Activated T-helper 9 cell treated with anti-CD3 and anti-CD28 coated beads, Interleukin-2, amount 50 U/mL, for 16 hours (primary cell): ENCODE measurements around the gene DAGLB.
"Not testable (repeated sequence)": the region's sequence is repeated elsewhere in the genome, so short reads cannot be mapped to it uniquely, and the experiment has no call there.

Experiments
- DNase-seq: peaks from one replicate; pipeline ENCODE4 v3.0.0-alpha.2; 2020; ENCODE audit warnings: low read depth

Gene DAGLB

DNA sequence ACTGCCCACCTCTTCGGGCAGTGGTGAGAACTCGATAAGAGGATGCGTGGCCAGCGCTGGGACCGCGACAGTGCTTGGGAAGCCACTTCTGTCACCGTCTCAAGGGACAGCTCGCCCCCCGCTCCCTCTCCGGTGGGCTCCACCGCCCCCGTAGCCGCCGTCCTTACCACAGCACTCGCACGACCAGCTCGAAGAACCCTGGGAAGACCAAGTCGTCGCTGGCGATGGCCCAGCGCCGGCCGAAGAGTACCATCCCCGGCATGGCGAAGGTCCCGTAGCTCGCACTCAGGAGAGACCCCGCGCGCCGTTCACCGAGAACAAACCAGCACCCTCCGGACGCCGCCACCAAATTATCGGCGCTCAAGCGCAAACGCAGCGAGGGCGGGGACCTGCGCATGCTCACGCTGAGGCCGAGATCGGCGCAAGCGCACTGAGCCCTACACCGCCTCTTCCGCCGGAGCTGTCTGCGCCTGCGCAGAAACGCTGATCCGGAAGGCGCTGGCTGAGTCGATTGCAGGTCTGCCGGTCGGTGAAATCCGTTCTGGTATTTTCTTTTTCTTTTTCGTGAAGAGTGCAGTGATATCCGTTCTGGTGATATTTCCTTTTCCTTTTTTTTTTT, at the start of gene DAGLB:
TSS of gene DAGLB (minus strand) at position 374 of the 619 bp plus-strand sequence. CDS start at position 262, 112 bp downstream.
- DNase-seq, result peak; percentile 93

DNA sequence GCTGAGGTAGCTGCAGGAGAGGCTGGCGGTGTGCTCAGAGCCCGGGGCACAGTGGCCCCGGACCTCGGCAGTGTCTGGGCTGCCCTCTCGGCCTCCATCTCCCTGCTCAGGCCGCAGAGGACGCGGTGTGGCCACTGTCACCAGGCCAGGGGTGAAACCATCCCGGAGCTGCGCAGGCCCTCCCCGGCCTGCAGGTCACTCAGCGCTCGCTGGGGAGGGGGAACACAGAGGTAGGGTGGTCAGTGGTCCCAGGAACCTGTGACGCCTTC, 49.8 kb upstream of the DAGLB start:
- DNase-seq, result no peak

DNA sequence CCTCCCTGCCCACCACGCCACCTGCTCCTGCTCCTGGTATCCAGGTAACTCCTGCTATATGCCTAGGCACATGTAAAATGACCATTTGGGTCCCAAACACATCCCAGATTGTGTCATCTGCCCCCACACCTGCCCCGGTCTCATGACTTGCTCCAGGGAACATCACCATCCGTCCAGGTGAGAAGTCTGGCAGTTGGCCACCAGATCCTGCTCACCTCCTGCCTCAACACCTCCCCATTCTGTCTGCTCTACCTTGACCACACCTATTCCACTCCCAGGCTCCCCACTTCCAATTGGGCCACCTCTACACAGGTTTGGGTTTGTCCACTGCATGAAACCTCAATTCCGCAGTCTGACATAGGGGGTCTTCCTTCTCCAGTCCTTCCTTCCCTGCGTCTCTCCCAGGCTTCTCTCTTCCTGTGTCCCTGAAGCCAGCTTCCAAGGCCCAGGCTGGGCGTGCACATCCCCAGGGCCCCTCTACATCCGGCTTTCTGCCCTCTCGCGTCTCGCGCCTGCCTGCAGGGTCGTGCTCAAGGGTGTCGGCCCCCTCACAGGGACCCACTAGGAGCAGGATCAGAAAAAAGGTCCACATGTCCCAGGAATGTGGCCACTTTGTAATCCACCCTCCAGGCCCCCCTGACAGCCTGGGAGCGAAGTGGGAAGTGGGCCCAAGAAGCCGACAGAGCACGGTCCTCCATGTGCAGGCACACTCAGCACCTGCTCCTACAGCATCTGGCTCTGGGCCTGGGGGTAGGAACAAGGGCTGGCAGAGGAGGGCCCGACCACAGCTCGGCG, 49.3 kb upstream of the DAGLB start:
- no peak for DNase-seq

DNA sequence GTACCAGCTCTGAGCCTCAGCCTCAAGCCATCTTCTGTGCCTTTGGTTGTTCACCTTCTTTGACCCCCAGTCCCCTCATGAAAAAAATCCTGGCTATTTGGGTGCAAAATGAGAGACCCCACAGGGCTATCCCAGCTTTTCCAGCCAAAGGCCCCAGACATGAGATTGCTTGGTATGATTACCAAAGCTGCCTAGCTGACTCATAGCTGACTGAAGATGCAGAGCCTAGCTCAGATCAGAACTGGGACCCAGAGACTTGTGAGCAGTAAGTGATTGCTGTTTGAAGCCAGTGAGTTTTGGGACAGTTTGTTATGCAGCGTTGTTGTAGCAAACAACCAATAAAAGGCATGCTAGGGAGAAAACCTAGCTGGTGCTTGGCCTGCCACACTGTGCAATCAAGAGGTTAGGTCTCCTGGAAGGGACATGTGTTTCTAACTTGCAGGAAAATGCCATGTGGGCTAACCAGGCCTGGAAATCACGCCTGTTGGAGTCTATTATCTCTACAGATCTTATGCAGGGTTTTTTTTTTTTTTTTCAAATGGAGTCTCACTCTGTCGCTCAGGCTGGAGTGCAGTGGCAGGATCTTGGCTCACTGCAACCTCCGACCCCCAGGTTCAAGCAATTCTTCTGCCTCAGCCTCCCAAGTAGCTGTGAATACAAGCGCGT, 48.0 kb upstream of the DAGLB start:
- DNase-seq, result no peak

DNA sequence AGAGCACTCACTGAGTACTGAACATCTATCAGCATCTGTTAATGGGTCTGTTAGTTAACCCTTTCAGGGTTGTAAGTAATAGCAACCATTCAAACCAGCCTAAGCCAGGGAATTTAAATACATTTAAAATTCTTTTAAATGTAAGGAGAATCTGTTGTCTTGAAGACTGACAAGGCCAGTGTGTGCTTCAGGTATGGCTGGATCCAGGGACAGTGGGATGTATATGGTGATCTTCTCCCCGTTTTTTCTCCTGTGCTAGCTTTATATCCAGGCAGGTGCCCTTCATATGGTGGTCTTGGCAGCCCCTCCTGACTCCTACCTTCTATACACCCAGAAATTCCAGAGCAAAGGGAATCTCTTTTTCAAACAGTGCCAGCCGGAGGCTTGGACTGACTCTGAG, 46.6 kb upstream of the DAGLB start:
- no peak for DNase-seq

GRCh38 chr7:6491194-6491593, 43.4 kb upstream of the DAGLB start:
- DNase-seq, result no peak

DNA sequence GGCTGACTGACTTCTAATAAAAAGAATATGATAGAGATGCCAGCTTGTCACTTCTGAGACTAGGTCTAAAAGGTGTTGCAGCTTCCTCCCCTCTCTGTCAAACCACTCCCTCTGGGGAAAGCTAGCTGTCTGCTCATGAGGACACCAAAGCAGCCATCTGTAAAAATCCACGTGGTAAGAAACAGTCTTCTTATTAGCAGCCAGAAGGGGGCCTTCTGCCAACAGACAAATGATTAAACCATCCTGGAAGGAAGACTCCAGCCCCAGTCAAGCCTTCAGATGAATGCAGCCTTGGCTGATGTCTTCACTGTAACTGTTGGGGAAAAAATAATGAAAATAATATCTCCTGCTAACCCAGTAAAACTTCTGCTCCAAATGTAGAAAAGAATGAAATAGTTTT, 41.9 kb upstream of the DAGLB start:
- DNase-seq, result no peak

DNA sequence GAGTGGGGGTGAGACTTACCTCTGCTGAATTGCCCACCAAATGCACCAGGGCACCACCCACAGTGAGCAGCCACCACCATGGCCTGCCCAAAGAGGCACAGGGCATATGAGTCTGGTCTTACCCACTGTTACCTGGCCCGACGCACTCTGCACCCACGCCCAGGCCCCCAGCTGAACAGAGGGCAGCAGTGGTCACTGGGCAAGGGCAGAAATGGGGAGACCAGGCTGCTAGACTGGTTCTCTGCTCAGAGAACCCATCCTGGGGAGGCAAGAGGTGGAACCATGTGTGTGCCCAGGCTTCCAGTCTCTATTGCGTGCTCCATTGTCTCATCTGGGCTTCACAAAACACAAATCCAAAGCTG, 39.4 kb upstream of the DAGLB start:
- no peak for DNase-seq

DNA sequence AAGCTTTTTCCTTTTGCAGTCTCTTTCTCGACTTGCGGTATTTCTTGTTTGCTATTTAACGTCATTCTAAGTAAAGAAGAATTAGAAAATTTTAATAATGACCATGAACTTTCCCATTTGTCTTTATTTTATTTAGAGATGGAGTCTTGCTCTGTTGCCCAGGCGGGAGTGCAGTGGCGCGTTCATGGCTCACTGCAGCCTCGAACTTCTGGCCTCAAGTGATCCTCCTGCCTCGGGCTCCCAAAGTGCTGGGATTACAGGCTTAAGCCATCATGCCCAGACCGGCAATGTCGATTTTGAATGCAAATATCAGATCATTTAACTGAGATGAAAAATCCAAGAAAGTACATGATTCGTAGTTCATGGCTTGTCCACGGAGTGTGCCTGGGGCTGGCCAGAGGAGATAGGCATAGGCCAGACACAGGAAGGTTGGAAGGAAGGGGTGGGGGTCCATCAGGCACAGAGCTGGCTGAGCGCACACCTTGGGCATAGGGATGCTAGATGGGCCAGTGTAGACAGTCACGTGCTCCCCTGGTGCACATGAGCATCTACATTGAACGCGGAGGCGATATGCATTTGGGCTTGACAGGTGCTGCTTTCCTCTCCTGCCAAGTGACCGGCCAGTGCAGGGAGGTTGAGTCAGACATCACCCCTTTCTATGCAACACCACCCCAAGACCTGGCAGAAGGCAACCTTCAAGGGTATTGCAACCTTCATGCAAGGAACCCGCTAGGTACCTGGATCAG, 38.9 kb upstream of the DAGLB start:
- no peak for DNase-seq

- no peak for DNase-seq
Measured at GRCh38 chr7:6482743-6483119, 35.0 kb upstream of the DAGLB start.

DNA sequence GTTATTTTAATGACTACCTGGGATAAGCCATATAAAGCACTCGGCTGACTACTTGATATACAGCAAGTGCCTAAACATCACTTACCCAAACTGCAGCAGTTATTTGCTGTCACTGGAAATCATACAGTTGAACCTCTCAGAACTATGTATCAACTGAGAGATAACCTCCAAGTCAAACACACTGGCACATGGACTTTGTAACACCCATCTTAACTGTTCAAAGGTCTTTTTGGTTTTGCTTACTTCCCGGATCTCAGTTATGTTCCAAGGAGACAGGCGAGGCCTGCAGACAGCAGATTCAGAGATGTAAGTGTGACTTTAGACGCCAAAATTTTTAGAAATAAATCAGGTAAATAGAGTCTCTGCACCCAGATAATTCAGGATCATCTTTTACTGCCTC, 34.6 kb upstream of the DAGLB start:
- no peak for DNase-seq

- DNase-seq, result no peak
Measured at GRCh38 chr7:6481445-6481844, 33.7 kb upstream of the DAGLB start.

- no peak for DNase-seq
Measured at GRCh38 chr7:6480323-6480660, 32.5 kb upstream of the DAGLB start.

- no peak for DNase-seq
Measured at GRCh38 chr7:6479067-6479466, 31.3 kb upstream of the DAGLB start.

- DNase-seq, result no peak
Measured at GRCh38 chr7:6478186-6478585, 30.4 kb upstream of the DAGLB start.

DNA sequence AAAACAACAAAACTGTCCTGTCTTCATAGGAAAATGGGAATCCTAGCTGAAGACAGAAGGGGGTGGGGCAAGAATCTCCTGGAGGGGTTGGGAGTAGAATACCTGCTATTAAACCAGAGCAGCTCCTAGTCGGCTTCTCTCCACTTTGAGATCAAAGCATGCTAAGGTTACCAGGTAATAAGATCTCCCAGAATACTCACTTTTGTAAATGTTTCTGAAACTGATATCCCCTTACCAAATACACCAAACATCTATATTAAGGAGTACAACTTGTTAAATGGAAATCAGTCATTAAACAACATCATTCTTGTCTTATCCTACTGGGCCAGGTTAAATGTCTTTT, 29.5 kb upstream of the DAGLB start:
- no peak for DNase-seq

DNA sequence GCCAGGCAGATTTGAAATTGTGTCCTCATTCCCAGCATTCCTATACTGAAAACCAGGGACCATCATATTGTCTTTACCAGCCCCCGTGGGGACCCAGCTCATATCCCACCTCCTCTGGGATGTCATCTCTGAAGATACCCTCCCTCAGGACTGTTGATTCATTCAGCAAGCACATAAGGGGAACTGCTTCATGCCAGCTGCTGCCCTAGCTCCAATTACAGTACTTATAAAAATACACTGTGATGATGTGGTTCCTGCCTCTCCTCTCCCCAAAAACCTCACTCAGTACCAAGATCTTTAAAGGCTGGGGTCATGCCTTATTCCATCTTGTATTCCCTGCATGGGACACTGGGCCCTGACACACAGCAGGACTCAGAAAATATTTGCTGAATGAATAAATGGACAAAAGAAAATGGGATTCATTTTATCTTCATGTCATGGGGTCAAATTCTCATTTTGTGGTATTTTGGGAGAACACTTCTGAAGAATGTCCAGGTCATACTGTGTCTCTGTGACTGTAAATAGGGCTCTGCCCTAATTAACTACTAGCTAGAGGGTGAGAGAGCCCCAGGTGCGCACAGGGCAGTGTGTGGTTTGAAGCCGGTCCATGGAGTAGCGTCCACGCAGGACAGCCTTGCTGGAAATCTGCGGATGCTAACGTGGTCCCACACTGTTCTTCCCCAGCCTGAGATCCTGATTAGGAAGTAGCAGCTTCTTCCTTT, 29.0 kb upstream of the DAGLB start:
- DNase-seq, result no peak

DNA sequence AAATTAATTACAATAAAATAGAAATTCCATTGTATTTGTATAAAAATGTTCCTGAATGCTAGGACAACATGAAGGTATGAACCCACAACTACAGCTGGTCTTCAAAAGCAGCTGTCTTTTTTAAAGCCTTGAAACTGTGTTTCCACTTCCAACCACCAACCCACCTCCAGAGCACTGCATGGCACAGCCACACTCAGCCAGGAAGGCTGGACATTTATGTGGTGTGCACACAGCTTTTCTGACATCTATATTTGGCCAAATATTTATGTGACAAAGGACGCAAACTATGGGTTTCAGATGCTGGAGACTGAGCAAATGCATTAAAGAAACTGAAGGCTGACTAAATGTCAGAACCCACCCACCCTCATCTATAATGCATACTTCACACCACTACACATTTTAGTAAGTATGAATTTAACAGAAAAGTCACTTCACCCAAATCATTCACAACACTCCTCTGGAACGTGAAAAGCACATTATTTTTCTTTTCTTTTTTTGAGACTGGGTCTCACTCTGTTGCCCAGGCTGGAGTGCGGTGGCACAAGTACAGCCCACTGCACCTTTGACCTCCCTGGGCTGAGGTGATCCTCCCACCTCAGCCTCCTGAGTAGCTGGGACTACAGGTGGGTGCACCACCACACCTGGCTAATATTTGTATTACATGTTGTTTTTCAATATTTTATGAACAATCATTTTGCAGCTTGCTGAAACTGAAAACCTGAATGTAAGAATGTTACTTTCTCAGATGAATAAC, 27.9 kb upstream of the DAGLB start:
- DNase-seq, result no peak

- no peak for DNase-seq
Measured at GRCh38 chr7:6465862-6466261, 18.1 kb upstream of the DAGLB start.

DNA sequence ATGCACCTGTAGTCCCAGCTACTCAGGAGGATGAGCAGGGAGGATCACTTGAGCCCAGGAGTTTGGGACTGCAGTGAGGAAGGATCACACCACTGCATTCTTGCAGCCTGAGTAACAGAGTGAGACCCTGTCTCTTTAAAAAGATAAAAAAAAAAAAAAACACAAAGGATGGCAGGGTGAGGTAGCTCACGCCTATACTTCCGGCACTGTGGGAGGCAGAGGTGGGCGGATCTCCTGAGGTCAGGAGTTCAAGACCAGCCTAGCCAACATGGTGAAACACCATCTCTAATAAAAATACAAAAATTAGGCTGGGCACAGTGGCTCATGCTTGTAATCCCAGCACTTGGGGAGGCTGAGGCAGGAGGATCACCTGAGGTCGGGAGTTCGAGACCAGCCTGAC, 15.9 kb upstream of the DAGLB start:
- DNase-seq, result not testable (repeated sequence)

GRCh38 chr7:6461946-6462550, 14.3 kb upstream of the DAGLB start:
- DNase-seq, result no peak
